Astrocyte of the cerebellum (primary cell): ENCODE results near the gene PRDX3.
"Not testable (repeated sequence)": the region's sequence is repeated elsewhere in the genome, so short reads cannot be mapped to it uniquely, and the experiment has no call there.

ENCODE experiments used
- DNase-seq: peaks from one replicate; pipeline ENCODE4 v3.0.0-alpha.2; 2011; ENCODE audit warnings: low read depth
- H3K4me3 ChIP-seq: 2 replicates; pipeline ENCODE4 v1.5.1; 2011; ENCODE audit warnings: mild to moderate bottlenecking, low read depth, low read length, moderate library complexity
- in situ Hi-C: cut with HindIII; loops from 2 replicates; pipeline ENCODE4 v1.10.0; 2017; ENCODE audit warnings: low sequenced_read_pairs
- TF ChIP-seq, protein P1 (sequence below): IDR thresholded peaks from 2 replicates; pipeline ENCODE4 v1.5.1; 2012; ENCODE audit warnings: low read length, low read depth, moderate library complexity, mild to moderate bottlenecking; ENCODE audit errors: missing control alignments

The PRDX3 gene

GRCh38 chr10:119139464-119140067 lies 39.0 kb downstream of the PRDX3 start:
- DNase-seq: no peak
- no peak overlapping the region for H3K4me3 ChIP-seq
- in situ Hi-C loops: no loop called here
- TF ChIP-seq, protein P1, sequence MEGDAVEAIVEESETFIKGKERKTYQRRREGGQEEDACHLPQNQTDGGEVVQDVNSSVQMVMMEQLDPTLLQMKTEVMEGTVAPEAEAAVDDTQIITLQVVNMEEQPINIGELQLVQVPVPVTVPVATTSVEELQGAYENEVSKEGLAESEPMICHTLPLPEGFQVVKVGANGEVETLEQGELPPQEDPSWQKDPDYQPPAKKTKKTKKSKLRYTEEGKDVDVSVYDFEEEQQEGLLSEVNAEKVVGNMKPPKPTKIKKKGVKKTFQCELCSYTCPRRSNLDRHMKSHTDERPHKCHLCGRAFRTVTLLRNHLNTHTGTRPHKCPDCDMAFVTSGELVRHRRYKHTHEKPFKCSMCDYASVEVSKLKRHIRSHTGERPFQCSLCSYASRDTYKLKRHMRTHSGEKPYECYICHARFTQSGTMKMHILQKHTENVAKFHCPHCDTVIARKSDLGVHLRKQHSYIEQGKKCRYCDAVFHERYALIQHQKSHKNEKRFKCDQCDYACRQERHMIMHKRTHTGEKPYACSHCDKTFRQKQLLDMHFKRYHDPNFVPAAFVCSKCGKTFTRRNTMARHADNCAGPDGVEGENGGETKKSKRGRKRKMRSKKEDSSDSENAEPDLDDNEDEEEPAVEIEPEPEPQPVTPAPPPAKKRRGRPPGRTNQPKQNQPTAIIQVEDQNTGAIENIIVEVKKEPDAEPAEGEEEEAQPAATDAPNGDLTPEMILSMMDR: peak; percentile 65

DNA sequence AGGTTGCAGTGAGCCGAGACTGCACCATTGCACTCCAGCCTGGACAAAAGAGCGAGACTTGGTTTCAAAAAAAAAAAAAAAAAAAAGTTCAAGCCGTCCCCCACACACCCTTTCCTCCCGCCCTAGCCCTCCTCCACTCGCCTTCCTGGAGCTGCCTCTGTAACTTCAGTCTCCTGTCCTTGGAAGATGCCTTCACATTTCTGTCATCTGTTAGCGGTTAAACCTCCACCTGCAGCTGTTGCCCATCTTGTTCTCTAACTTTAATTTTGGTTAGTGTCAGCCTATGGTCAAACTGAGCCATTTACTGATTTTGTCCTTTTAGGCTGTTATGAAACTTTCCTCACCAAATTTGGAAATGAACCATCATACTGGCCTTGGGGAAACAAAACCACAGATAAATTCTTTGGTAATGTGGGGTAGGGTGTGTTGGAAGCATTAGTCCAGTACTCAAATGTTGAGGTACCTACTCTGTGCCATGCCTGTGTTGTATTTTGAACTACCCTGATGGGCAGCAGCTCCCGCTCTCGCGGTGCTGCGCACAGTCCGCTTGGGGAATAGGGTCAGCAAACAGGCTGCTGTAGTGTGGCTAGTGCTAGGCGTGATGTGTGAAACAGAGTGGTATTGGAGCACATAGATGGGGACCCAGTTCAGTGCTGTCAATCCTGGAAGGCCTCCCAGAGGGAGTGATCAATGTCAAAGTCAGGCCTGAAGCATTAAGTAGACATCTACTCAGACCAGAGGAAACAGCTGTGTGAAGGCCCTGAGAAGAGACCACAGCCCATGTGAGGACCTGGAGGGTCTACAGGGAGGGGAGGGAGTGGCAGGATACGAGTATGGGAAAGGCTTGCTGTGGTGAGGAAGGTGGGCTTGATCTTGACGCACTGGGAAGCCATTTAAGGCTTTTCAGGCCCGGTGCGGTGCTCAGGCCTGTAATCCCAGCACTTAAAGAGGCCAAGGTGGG lies 40.0 kb downstream of the PRDX3 start:
- TF ChIP-seq, protein P1: no peak
- in situ Hi-C loops: no loop called here
- H3K4me3 ChIP-seq: no peak overlapping the region
- DNase-seq: no peak

- TF ChIP-seq, protein P1: peak; percentile 5
- in situ Hi-C loops, H3K4me3 ChIP-seq, DNase-seq: not testable (repeated sequence)
Observed at GRCh38 chr10:119137878-119138277, 40.7 kb downstream of the PRDX3 start.

DNA sequence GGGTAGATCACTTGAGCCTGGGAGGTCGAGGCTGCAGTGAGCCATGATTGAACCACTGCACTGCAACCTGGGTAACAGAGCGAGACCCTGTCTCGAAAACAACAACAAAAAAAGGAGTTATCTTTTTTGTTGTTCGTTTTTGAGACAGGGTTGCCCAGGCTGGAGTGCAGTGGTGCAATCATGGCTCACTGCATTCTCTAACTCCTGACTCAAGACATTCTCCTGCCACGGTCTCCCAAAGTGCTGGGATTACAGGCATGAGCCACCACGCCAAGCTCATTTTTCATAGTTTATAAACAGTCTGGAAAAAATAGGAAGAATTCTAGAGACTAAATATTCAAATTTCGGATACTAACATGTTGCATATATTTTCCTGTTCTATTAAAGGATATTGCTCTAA lies 42.5 kb downstream of the PRDX3 start:
- in situ Hi-C loops: no loop called here
- H3K4me3 ChIP-seq: no peak overlapping the region
- TF ChIP-seq, protein P1: no peak
- DNase-seq: no peak

- in situ Hi-C loops: no loop called here
- TF ChIP-seq, protein P1: no peak
- H3K4me3 ChIP-seq: no peak overlapping the region
- DNase-seq: no peak
Observed at GRCh38 chr10:119135513-119135881, 43.1 kb downstream of the PRDX3 start.

DNA sequence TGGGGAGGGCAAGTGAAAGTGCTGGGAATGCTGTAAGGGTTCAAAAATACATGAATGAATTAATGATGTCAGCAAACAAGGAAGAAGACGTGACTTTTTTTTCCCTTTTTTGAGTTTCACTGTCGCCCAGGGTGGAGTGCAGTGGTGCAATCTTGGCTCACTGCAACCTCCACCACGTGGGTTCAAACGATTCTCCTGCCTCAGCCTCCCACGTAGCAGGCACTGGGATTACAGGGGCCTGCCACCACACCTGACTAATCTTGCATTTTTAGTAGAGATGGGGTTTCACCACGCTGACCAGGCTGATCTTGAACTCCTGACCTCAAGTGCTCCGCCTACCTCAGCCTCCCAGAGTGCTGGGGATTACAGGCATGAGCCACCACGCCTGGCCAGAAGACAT lies 44.7 kb downstream of the PRDX3 start:
- no peak for DNase-seq

More for the DNA sequence above, 44.7 kb downstream of the PRDX3 start:
- in situ Hi-C loops: no loop called here
- TF ChIP-seq, protein P1: no peak
- H3K4me3 ChIP-seq: no peak overlapping the region
